Cerebellar nuclear complex (tissue), 1 donor: ENCODE data around the gene KCNH1.
"Not testable (repeated sequence)": the region's sequence is repeated elsewhere in the genome, so short reads cannot be mapped to it uniquely, and the experiment has no call there.

ENCODE experiments used
- DNase-seq, 2 experiments: peaks; one replicate each; lab custom pipeline; 2025; lab: John Stamatoyannopoulos, UW

Gene KCNH1

GRCh38 chr1:211101481-211101880, 32.5 kb downstream of the KCNH1 start:
- no peak for DNase-seq

GRCh38 chr1:211099393-211099792, 34.6 kb downstream of the KCNH1 start:
- DNase-seq: no peak

- DNase-seq: peak in 1 of 2 experiments; percentile 23
These were observed 38.6 kb downstream of the KCNH1 start for GRCh38 chr1:211095381-211095780.

GRCh38 chr1:211092955-211093354, 41.0 kb downstream of the KCNH1 start:
- DNase-seq: no peak

- no peak for DNase-seq
These were observed 42.1 kb downstream of the KCNH1 start for GRCh38 chr1:211091867-211092266.

- no peak for DNase-seq
These were observed 44.4 kb downstream of the KCNH1 start for GRCh38 chr1:211089536-211089935.

- DNase-seq: no peak
These were observed 45.8 kb downstream of the KCNH1 start for GRCh38 chr1:211088156-211088555.

- DNase-seq: no peak
These were observed 51.1 kb downstream of the KCNH1 start for GRCh38 chr1:211082824-211083223.

GRCh38 chr1:211081447-211081846, 52.5 kb downstream of the KCNH1 start:
- DNase-seq: not testable (repeated sequence)

GRCh38 chr1:211068976-211069375, 65.0 kb downstream of the KCNH1 start:
- no peak for DNase-seq

- no peak for DNase-seq
These were observed 67.1 kb downstream of the KCNH1 start for GRCh38 chr1:211066781-211067384.

- DNase-seq: not testable (repeated sequence)
These were observed 92.1 kb downstream of the KCNH1 start for GRCh38 chr1:211041838-211042237.

GRCh38 chr1:211037095-211037494, 96.9 kb downstream of the KCNH1 start:
- DNase-seq: no peak

- no peak for DNase-seq
These were observed 97.4 kb downstream of the KCNH1 start for GRCh38 chr1:211036381-211037060.

GRCh38 chr1:211035821-211036380, 98.0 kb downstream of the KCNH1 start:
- DNase-seq: no peak

- no peak for DNase-seq
These were observed 99.9 kb downstream of the KCNH1 start for GRCh38 chr1:211033921-211034525.

GRCh38 chr1:211024901-211025300, 109.0 kb downstream of the KCNH1 start:
- peak in 1 of 2 experiments; percentile 37 for DNase-seq

- no peak for DNase-seq
These were observed 114.7 kb downstream of the KCNH1 start for GRCh38 chr1:211019266-211019665.

GRCh38 chr1:211018690-211019089, 115.3 kb downstream of the KCNH1 start:
- DNase-seq: no peak

GRCh38 chr1:211017075-211017718, 116.8 kb downstream of the KCNH1 start:
- no peak for DNase-seq

GRCh38 chr1:211014275-211014674, 119.7 kb downstream of the KCNH1 start:
- DNase-seq: no peak
